Endothelial cell of umbilical vein (primary cell): Measurements from ENCODE around the gene NOX5. TPM values are rescaled to one million over a fixed set of nuclear protein-coding genes. Genes with fewer than 3 reads are reported as not detected.

Experiments
- BruUV-seq: library from RNA; stranded (reverse); fragments of 400-500 nt; replicated peaks from 2 replicates; lab custom pipeline; 2021; lab: Mats Ljungman, UMichigan
- CTCF ChIA-PET: fragments of 300-600, 350-600 bp; sonication (Branson Sonifier 250); formaldehyde crosslinking; loops from one replicate; lab custom pipeline; 2021; ENCODE audit warnings: antibody characterized with exemption, inconsistent platforms; lab: Charles Lee
- POLR2A ChIA-PET: fragments of 300-600, 350-600 bp; sonication (Branson Sonifier 250); formaldehyde crosslinking; loops from one replicate; lab custom pipeline; 2021; ENCODE audit warnings: antibody characterized with exemption, inconsistent platforms; lab: Charles Lee
- DNase-seq: peaks from one replicate; pipeline ENCODE4 v3.0.0-alpha.2; 2011; ENCODE audit warnings: low read depth, low spot score
- FAIRE-seq: peaks from 2 replicates; lab custom pipeline; 2011; peaks lifted over from hg19 to GRCh38; lab: Jason Lieb, UNC
- H2AFZ ChIP-seq: 2 replicates; pipeline ENCODE4 v1.6.0; 2012; ENCODE audit warnings: low read depth, low read length, control low read depth, inconsistent platforms
- H3K27ac ChIP-seq: 2 replicates; pipeline ENCODE4 v1.5.1; 2011; ENCODE audit warnings: low read depth, mild to moderate bottlenecking, control low read depth, low read length, moderate library complexity; ENCODE audit not compliant: insufficient read depth
- H3K27me3 ChIP-seq, 2 experiments: 2 replicates each; pipeline versions ENCODE4 v1.6.0 to v1.6.1; 2011; ENCODE audit warnings: low read length in 2 of 2, mixed read lengths in 1 of 2; ENCODE audit not compliant: control insufficient read depth in 2 of 2, insufficient read depth in 2 of 2
- H3K36me3 ChIP-seq, 2 experiments: 2 replicates in 1 of 2; 3 replicates in 1 of 2; pipeline ENCODE4 v1.5.1; 2011; ENCODE audit warnings: low read length in 2 of 2, mild to moderate bottlenecking in 1 of 2, moderate library complexity in 1 of 2; ENCODE audit not compliant: control insufficient read depth in 2 of 2, insufficient read depth in 2 of 2; ENCODE audit errors: extremely low read depth in 1 of 2
- H3K4me1 ChIP-seq: 3 replicates; pipeline ENCODE4 v1.5.1; 2011; ENCODE audit warnings: mild to moderate bottlenecking, low read length; ENCODE audit not compliant: control insufficient read depth, insufficient read depth; ENCODE audit errors: extremely low read depth
- H3K4me2 ChIP-seq: 2 replicates; pipeline ENCODE4 v1.6.1; 2011; ENCODE audit warnings: low read length, control low read depth, mixed read lengths; ENCODE audit not compliant: insufficient read depth
- H3K4me3 ChIP-seq, 3 experiments: fragments of 200-600 bp in 1 of 3; sonication (generic), shearing (Covaris generic) in 1 of 3; replicated peaks in 1 of 3; 2 replicates each; pipeline ENCODE4 v1.5.1; 2011 to 2016; ENCODE audit warnings: control low read depth in 3 of 3, low read length in 3 of 3, mild to moderate bottlenecking in 2 of 3, inconsistent platforms in 1 of 3, low read depth in 1 of 3, moderate library complexity in 1 of 3; ENCODE audit not compliant: insufficient read depth in 1 of 3
- H3K79me2 ChIP-seq: 2 replicates; pipeline ENCODE4 v1.6.0; 2012; ENCODE audit warnings: low read length, inconsistent platforms; ENCODE audit not compliant: control insufficient read depth, insufficient read depth
- H3K9ac ChIP-seq: replicated peaks from 2 replicates; pipeline ENCODE3; 2011; ENCODE audit warnings: low read length, control low read depth; ENCODE audit not compliant: insufficient read depth; ENCODE audit errors: extremely low read depth
- H3K9me1 ChIP-seq: replicated peaks from 3 replicates; pipeline ENCODE4 v1.6.0; 2011; ENCODE audit warnings: mild to moderate bottlenecking, low read length; ENCODE audit not compliant: control insufficient read depth, insufficient read depth; ENCODE audit errors: extremely low read depth
- H3K9me3 ChIP-seq: replicated peaks from 2 replicates; pipeline ENCODE4 v1.5.1; 2012; ENCODE audit warnings: low read length, inconsistent platforms; ENCODE audit not compliant: control insufficient read depth, insufficient read depth
- H4K20me1 ChIP-seq: replicated peaks from 2 replicates; pipeline ENCODE3; 2011; ENCODE audit warnings: mild to moderate bottlenecking, low read length; ENCODE audit not compliant: control insufficient read depth, insufficient read depth; ENCODE audit errors: extremely low read depth
- EZH2 ChIP-seq: IDR thresholded peaks from 2 replicates; pipeline ENCODE4 v1.6.1; 2012; ENCODE audit warnings: borderline replicate concordance, low read depth, mild to moderate bottlenecking, moderate library complexity, low read length, inconsistent platforms; ENCODE audit not compliant: severe bottlenecking
- FOS ChIP-seq: IDR thresholded peaks from 2 replicates; pipeline ENCODE4 v1.6.1; 2011; ENCODE audit warnings: mild to moderate bottlenecking, low read length, moderate library complexity, borderline replicate concordance; ENCODE audit not compliant: insufficient read depth
- MYC ChIP-seq: IDR thresholded peaks from one replicate; pipeline ENCODE4 v1.6.1; 2011; ENCODE audit warnings: mild to moderate bottlenecking, low read depth, low read length
- POLR2A ChIP-seq: IDR thresholded peaks from 2 replicates; pipeline ENCODE4 v1.6.1; 2012; ENCODE audit warnings: low read depth, mild to moderate bottlenecking, control low read depth, low read length
- POLR2AphosphoS5 ChIP-seq: IDR thresholded peaks from 2 replicates; pipeline ENCODE4 v1.6.1; 2012; ENCODE audit warnings: low read depth, mild to moderate bottlenecking, control low read depth, low read length, moderate library complexity; ENCODE audit not compliant: insufficient read depth
- dilution Hi-C: fragments of 300-500 bp; cut with MboI; formaldehyde crosslinking; loops from one replicate; pipeline ENCODE4 v1.15.0; 2019; ENCODE audit warnings: low sequenced_read_pairs; ENCODE audit not compliant: extremely low pct_ligation_motif_present
- intact Hi-C: fragments of 100-400 bp; cut with micrococcal nuclease; formaldehyde crosslinking; loops from one replicate; pipeline ENCODE4 v1.10.0; 2022
- polyA plus RNA-seq, 4 experiments: library from polyadenylated mRNA; depleted of rRNA in 3 of 4; stranded (reverse) in 3 of 4; unstranded in 1 of 4; fragments of >200 nt; gene quantifications; 2 replicates each; pipeline versions ENCODE4 v1.2.1 to v1.2.3, GENCODE V29; 2011 to 2012; ENCODE audit warnings: missing spikeins in 1 of 4
- total RNA-seq: library from RNA; stranded (reverse); gene quantifications from 2 replicates; pipeline ENCODE4 v1.2.3, GENCODE V29; 2021
- TF ChIP-seq, protein P1 (sequence below), 2 donors: IDR thresholded peaks; 1 replicate in 1 of 2; 2 replicates in 1 of 2; pipeline ENCODE4 v1.5.1; 2011; ENCODE audit warnings: low read length in 2 of 2, mild to moderate bottlenecking in 2 of 2, moderate library complexity in 2 of 2, control low read depth in 1 of 2, inconsistent platforms in 1 of 2, low read depth in 1 of 2; ENCODE audit not compliant: insufficient read depth in 1 of 2; ENCODE audit errors: extremely low read depth in 1 of 2

Gene NOX5
- total and polyA plus RNA-seq, 2 donors (not counting 3 experiments of a cell fraction or from before 2014, with no cell fraction given): 0.08 TPM; not detected in 1

DNA sequence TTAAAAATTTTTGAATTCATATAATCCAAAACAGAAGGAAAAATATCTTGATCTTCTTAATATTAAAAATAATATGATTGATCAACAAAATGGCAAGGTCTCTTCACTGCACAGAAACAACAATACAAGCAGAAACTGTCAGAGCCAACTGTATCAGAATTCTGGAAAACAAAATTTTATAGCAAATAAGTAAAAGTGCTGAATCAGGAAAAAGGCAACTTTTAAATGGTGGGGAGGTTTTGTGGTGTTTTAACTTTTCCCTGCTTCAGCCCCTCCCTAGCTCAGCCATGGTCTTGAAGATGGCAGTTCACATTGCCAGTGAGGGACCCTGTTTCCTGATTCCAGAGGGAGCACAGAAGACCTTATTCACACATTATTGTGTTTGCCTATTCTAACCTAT, 46.5 kb upstream of the NOX5 start:
- H3K27me3 ChIP-seq: peaks cover 4 to 22% of the 10 kb centered on the region in 2 experiments
- POLR2A ChIA-PET: no interaction called here
- no peak overlapping the region for H3K27ac ChIP-seq
- no peak overlapping the region for H3K4me2 ChIP-seq
- CTCF ChIA-PET: no interaction called here
- no TSS peak for BruUV-seq
- no peaks in the 10 kb centered on the region for H3K36me3 ChIP-seq
- H3K79me2 ChIP-seq: no peaks in the 10 kb centered on the region
- H3K4me1 ChIP-seq: no peaks in the 10 kb centered on the region
- FAIRE-seq (no peak), DNase-seq (no peak)
- no peaks in the 10 kb centered on the region for H4K20me1 ChIP-seq
- H3K9me3 ChIP-seq: no peaks in the 10 kb centered on the region
- H3K9ac ChIP-seq: no peak overlapping the region
- H2AFZ ChIP-seq: no peak overlapping the region
- intact Hi-C loops (no loop called here), dilution Hi-C loops (no loop called here)
- TF ChIP-seq, protein P1, sequence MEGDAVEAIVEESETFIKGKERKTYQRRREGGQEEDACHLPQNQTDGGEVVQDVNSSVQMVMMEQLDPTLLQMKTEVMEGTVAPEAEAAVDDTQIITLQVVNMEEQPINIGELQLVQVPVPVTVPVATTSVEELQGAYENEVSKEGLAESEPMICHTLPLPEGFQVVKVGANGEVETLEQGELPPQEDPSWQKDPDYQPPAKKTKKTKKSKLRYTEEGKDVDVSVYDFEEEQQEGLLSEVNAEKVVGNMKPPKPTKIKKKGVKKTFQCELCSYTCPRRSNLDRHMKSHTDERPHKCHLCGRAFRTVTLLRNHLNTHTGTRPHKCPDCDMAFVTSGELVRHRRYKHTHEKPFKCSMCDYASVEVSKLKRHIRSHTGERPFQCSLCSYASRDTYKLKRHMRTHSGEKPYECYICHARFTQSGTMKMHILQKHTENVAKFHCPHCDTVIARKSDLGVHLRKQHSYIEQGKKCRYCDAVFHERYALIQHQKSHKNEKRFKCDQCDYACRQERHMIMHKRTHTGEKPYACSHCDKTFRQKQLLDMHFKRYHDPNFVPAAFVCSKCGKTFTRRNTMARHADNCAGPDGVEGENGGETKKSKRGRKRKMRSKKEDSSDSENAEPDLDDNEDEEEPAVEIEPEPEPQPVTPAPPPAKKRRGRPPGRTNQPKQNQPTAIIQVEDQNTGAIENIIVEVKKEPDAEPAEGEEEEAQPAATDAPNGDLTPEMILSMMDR (IDR thresholded peaks at IDR 0.05; ENCODE audit: extremely low read depth in 1 of 2, insufficient read depth in 1 of 2, low read depth in 1 of 2, low read length in 2 of 2): no peak
- no peak for TF ChIP-seq FOS
- no peaks in the 10 kb centered on the region for H3K9me1 ChIP-seq
- H3K4me3 ChIP-seq: no peak overlapping the region

DNA sequence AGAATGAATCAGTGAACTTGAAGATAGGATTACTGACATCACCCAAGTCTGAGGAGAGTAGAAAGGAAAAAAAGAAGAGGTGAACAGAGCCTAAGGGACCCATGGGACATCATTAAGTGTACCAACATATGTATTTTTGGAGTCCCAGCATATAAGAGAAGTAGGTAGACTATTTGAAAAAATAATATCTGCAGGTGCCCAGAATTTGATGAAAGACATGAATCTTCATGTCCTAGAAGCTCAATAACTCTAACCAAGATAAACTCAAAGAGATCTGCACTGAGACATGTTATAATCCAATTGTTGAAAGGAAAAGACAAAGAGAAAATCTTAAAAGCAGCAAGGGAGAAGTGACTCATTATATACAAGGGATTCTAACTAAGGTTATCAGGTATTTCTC, 45.2 kb upstream of the NOX5 start:
- DNase-seq: no peak
- FAIRE-seq: no peak
- Histone ChIP-seq H3K9me1 (no peaks in the 10 kb centered on the region), H2AFZ (no peak overlapping the region), H3K9me3 (no peaks in the 10 kb centered on the region), H3K36me3 (no peaks in the 10 kb centered on the region), H3K9ac (no peak overlapping the region), H3K79me2 (no peaks in the 10 kb centered on the region), H3K27me3 (peaks cover 7 to 22% of the 10 kb centered on the region in 2 experiments), H4K20me1 (no peaks in the 10 kb centered on the region), H3K4me3 (no peak overlapping the region), H3K27ac (no peak overlapping the region), H3K4me2 (no peak overlapping the region), H3K4me1 (no peaks in the 10 kb centered on the region)
- no TSS peak for BruUV-seq
- TF ChIP-seq FOS: no peak
- no peak for TF ChIP-seq MYC
- TF ChIP-seq EZH2: no peak
- no peak for TF ChIP-seq POLR2AphosphoS5
- no peak for TF ChIP-seq POLR2A
- intact Hi-C loops (no loop called here), dilution Hi-C loops (no loop called here)
- POLR2A ChIA-PET: no interaction called here
- CTCF ChIA-PET: interaction anchor here (1.4 kb wide), 1 partner anchor 44 kb away, joined by 3 read pairs; no protein-coding TSS in a partner anchor
